Fibroblast of skin of scalp (primary cell): Measurements from ENCODE around the gene EIF2S1. TPM values are rescaled to one million over a fixed set of nuclear protein-coding genes. Genes with fewer than 3 reads are reported as not detected.
A peak's percentile ranks its signal among the peaks of the same experiment; 100 is the strongest.
"Not testable (repeated sequence)": the region's sequence is repeated elsewhere in the genome, so short reads cannot be mapped to it uniquely, and the experiment has no call there.

ENCODE experiments used
- DNase-seq: peaks from one replicate; pipeline ENCODE4 v3.0.0-alpha.2; 2013
- polyA plus RNA-seq, 2 experiments: library from polyadenylated mRNA; unstranded; fragments of 120-200 nt; gene quantifications; one replicate each; pipeline ENCODE4 v1.2.1, GENCODE V29; 2013; ENCODE audit not compliant: insufficient read length in 2 of 2

EIF2S1 gene
- 143 TPM for polyA plus RNA-seq (2013, experiment 1 of 2; ENCODE audit: insufficient read length)
- polyA plus RNA-seq (2013, experiment 2 of 2; ENCODE audit: insufficient read length) = 145 TPM

GRCh38 chr14:67359775-67360469 lies at the start of gene EIF2S1, which contains the start of gene ATP6V1D:
Gene EIF2S1, plus strand, starts transcription at chr14:67360328. Its CDS starts 4,440 bp downstream, at chr14:67364768.
Gene ATP6V1D, minus strand, starts transcription at chr14:67359804. Its CDS starts 106 bp downstream, at chr14:67359698.
- DNase-seq = peak; percentile 100

GRCh38 chr14:67311868-67312267 lies 48.3 kb upstream of the EIF2S1 start:
- DNase-seq = no peak

- no peak for DNase-seq
Observed at GRCh38 chr14:67313153-67313552, 47.0 kb upstream of the EIF2S1 start.

GRCh38 chr14:67317822-67318221 lies 42.3 kb upstream of the EIF2S1 start:
- no peak for DNase-seq

- DNase-seq = peak; percentile 7
Observed at GRCh38 chr14:67319142-67319541, 41.0 kb upstream of the EIF2S1 start.

GRCh38 chr14:67329666-67330065 lies 30.5 kb upstream of the EIF2S1 start:
- DNase-seq = not testable (repeated sequence)

GRCh38 chr14:67331368-67332125 lies 28.6 kb upstream of the EIF2S1 start:
- peak; percentile 60 for DNase-seq

GRCh38 chr14:67332468-67332867 lies 27.7 kb upstream of the EIF2S1 start:
- no peak for DNase-seq

GRCh38 chr14:67335781-67336180 lies 24.3 kb upstream of the EIF2S1 start:
- peak; percentile 7 for DNase-seq

GRCh38 chr14:67341231-67341630 lies 18.9 kb upstream of the EIF2S1 start:
- DNase-seq = not testable (repeated sequence)

GRCh38 chr14:67343601-67344230 lies 16.4 kb upstream of the EIF2S1 start:
- DNase-seq = no peak

GRCh38 chr14:67345583-67345982 lies 14.5 kb upstream of the EIF2S1 start:
- no peak for DNase-seq

GRCh38 chr14:67352055-67352454 lies 8.1 kb upstream of the EIF2S1 start:
- DNase-seq = no peak

- no peak for DNase-seq
Observed at GRCh38 chr14:67357186-67357968, 2.8 kb upstream of the EIF2S1 start.

GRCh38 chr14:67357969-67358354 lies 2.2 kb upstream of the EIF2S1 start:
- DNase-seq = no peak

- peak; percentile 42 for DNase-seq
Observed at GRCh38 chr14:67358924-67359774, 979 bp upstream of the EIF2S1 start.

GRCh38 chr14:67360470-67361206 lies 510 bp downstream of the EIF2S1 start:
- DNase-seq = no peak

GRCh38 chr14:67365476-67365875 lies 5.3 kb downstream of the EIF2S1 start:
- DNase-seq = no peak

GRCh38 chr14:67370830-67371229 lies 10.7 kb downstream of the EIF2S1 start:
- DNase-seq = no peak
